HG03060 (cell line): Measurements from ENCODE around the gene C4orf17.
A peak's percentile ranks its signal among the peaks of the same experiment; 100 is the strongest.

Source experiments
- ATAC-seq: cut with Tn5 transposase; IDR thresholded peaks from one replicate; pipeline ENCODE4 v1.9.1; 2021; ENCODE audit warnings: low read depth, moderate number of reproducible peaks; ENCODE audit not compliant: unreplicated experiment

The C4orf17 gene

DNA sequence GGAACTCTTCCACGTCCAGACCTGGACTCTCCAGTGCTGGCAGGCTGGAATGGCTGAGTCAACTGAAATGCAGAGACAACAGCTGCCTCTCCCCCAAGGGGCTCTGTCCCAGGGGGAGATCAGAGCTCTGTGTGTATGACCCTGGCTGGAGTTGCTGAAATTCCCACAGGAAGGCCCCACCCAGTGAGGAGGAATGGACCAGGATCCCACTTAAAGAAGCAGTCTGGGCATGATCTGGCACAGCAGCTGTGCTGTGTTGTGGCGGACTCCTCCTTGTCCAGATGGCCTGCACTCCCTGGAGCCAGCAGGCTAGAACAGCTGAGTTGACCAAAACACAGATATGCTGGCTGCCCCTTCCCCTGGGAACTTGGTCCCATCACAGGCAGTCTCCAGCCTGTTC, 25.4 kb downstream of the C4orf17 start:
- no peak for ATAC-seq

GRCh38 chr4:99536848-99537247, 26.0 kb downstream of the C4orf17 start:
- no peak for ATAC-seq

- ATAC-seq: no peak
Measured at GRCh38 chr4:99537674-99538073, 26.9 kb downstream of the C4orf17 start.

DNA sequence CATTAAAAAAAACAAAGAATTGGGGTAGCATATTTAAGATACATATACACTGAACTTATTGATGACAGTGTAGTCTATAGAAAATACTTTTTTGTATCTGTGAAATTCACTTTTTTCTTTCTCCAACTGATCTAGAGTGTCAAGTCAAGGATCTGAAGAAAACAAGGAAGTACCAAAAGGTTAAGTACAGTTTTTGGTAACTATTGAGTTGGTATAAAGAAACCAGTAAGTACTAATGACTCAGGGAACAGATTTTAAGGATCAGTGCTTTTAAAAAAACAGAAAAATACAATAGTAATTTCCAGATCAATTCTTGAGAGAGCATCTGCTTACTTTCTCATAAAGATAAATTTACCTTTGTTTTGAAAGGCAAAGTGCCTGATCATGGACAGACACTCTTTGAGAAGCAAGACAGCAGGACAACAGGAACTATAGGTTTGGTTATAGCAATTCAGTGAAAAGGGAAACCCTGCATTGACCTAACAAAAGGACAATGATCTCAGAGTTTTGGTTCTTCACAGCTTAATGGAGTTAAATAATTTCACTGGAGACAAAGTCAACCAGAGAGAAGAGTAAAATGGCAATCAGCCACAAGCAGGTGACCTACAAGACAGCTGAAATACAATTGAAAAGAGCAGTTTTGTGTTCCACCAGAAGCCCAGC, 29.6 kb downstream of the C4orf17 start:
- ATAC-seq: no peak

GRCh38 chr4:99552872-99553271, 42.1 kb downstream of the C4orf17 start:
- ATAC-seq: no peak

DNA sequence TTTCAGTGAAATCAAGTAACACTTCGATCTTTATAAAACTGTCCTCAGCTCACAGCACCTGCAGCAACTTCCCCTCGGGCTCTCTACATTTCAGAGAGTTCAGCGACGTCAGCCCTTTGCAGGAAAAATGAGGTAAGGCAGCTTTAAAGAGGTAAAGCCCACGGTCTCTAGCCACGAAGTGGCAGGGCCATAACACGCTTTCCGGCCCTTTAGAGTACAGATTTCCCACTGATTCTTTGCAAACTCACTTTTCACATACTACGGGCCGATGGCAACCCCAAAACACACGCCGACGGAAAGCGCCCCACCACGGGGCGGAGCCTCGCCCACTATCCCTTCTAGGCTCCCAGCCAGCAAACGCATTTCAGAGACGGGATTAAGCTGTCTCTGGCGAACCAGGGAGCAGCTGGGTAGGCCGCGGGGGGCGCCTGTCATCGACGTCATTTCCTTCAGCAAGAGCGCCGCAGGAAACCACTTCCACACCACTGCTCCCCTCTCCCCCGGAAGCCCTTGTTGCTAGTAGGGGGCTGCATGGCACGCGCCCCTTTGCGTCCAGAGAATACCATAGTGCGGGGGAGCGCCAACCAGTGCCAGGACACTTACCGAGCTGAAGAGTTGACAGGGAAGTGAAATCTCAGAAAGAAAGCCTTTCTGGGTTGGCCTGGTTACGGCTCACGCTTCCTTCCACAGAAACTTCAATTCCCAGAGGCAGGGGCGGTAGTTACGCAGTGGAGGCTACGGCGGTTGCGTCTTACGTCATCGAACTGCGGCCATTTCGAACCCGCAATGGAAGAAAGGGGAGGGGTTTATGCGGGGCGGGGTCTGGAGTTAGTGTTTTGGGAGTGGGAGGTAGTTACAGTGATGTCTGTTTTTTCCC, 52.7 kb downstream of the C4orf17 start, which contains the start of gene TRMT10A:
Gene TRMT10A, minus strand, starts transcription at position 730 of the 877 bp plus-strand sequence. CDS start 4,701 bp downstream, outside the sequence.
- peak; percentile 92 for ATAC-seq

DNA sequence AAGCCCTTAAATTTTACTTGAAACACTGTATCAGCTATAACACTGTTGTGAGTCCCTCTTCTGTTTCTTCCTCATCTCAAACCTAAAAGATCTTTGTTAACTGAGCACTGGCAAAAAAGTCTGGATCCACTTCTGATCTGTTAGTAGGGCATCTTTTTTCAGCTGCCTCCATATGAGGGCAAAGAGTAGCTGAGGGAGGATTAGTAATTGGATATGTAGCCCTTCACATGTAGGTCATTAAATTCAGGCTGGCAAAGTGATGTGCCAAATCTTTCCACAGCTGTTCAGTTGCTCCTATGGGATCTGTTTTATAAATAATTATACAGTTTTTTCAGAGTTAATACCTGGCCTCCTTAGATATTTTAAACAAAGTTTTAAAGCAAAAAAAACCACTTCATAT, 54.1 kb downstream of the C4orf17 start:
- no peak for ATAC-seq

GRCh38 chr4:99571883-99572282, 61.1 kb downstream of the C4orf17 start:
- ATAC-seq: no peak

- ATAC-seq: no peak
Measured at GRCh38 chr4:99572527-99573240, 61.9 kb downstream of the C4orf17 start.

GRCh38 chr4:99573735-99574368, 63.0 kb downstream of the C4orf17 start:
- no peak for ATAC-seq

GRCh38 chr4:99574530-99575324, 63.9 kb downstream of the C4orf17 start, which contains the start of gene MTTP:
Gene MTTP, plus strand, starts transcription at chr4:99574824. Its CDS starts 86 bp downstream, at chr4:99574910.
- peak; percentile 72 for ATAC-seq

GRCh38 chr4:99578714-99579113, 67.9 kb downstream of the C4orf17 start:
- no peak for ATAC-seq

DNA sequence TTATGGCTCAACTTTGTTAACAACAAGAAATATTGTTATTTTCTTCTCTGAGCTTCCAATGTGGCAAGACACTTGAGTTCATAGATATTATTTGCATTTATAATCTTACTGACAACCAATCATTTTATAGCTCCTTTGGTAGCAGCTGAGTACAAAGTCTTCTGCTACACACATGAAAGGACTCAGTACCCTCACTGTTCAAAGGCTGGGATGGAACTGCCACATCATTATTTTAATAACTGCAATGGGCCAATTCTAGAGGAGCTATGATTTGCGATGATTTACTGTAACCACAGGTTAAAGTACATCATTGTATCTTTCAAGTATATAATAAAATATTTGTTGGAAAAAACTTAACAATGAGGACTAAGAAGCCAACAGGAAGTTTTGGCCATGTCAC, 74.7 kb downstream of the C4orf17 start:
- no peak for ATAC-seq

DNA sequence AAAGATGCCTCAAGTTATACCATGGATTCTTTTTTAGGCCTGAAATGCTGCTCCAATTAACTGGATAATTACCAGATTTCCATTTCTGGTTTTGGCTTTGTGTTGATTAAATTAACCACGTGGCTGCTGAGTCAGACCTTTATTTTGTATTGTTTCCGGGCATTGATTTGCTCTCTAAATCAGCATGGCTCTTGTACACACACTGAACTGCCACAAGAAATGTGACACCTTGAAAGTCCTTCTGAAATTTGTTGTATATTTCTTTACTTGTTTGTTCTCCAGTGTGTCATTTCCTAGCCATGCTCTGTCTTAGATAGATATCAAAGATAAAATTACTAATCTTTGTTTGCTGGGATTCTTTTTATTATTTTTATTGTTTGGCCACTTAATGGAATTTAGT, 75.5 kb downstream of the C4orf17 start:
- no peak for ATAC-seq

- no peak for ATAC-seq
Measured at GRCh38 chr4:99586797-99587196, 76.0 kb downstream of the C4orf17 start.

DNA sequence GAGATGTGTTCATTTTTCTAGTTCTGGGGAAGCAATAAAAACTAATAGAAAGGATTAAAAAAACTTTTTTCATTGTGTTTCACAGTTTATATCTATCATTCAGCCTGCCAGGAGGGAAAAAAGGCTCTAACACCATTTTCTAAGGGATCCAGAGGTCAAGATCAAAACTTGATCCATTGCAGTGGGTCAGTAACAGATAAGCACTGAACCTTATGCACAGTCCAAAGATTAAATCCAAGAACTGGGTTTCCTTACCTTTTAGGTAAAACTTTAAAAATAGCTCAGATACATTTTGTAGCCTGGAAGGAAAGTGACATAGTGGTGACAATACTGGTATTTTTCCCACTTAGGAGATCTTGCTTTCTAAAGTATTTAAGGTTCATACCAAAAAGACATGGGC, 76.5 kb downstream of the C4orf17 start:
- ATAC-seq: no peak

GRCh38 chr4:99587803-99588202, 77.0 kb downstream of the C4orf17 start:
- ATAC-seq: no peak

DNA sequence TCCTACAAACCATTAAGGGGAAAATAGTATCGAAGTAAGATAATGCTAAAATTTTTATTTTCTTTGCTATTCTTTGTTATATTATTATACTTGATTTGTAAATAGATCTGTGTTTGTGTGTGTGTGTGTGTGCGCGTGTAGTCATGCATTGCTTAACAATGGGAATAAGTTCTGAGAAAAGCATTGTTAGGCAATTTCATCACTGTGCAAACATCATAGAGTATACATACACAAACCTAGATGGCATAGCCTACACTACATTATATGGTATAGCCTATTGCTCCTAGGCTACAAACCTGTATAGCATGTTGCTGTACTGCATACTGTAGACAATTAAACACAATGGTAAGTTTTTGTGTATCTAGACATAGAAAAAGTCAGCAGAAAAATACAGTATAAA, 80.9 kb downstream of the C4orf17 start:
- ATAC-seq: no peak
